GM19240 (cell line): ENCODE measurements around the gene TMEFF1.
"Not testable (repeated sequence)": the region's sequence is repeated elsewhere in the genome, so short reads cannot be mapped to it uniquely, and the experiment has no call there.

Experiments used
- DNase-seq: peaks from one replicate; pipeline ENCODE4 v3.0.0; 2011; ENCODE audit warnings: low spot score; ENCODE audit not compliant: insufficient read length

Gene TMEFF1

GRCh38 chr9:100489836-100490235 is 16.9 kb downstream of the TMEFF1 start:
- no peak for DNase-seq

DNA sequence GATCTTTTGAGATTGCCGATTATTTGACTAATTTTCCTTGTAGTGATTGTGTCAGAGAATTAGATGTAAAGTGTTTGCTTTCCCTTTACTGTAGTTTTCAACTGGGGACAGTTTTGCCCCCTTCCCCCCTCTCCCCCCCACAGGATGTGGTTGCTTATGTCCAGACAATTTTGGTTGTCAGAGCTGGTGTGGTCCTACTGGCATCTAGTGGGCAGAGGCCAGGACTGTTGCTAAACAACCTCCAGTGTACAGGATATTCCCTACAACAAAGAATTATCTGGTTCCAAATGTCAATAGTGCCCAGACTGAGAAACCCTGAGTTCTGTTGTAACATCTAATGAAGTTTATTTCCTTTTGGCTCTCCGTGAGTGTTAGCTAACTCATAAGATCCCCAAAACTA is 20.0 kb downstream of the TMEFF1 start:
- DNase-seq = no peak

DNA sequence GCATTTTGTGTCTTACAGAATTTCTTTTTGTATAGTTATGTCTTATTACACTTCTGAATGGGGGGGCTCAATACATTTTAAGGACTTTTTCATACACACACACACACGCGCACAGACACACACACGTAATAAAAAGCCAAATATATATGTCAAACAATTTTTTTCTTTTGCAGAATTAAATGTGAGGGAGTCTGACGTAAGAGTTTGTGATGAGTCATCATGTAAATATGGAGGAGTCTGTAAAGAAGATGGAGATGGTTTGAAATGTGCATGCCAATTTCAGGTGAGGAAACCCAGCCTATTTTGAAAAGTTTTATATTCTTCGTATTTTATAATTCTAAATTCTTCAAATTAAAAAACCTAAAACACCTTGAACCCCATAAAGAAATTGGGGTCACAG is 25.6 kb downstream of the TMEFF1 start:
- no peak for DNase-seq

GRCh38 chr9:100499460-100499859 is 26.5 kb downstream of the TMEFF1 start:
- DNase-seq = no peak

GRCh38 chr9:100499866-100500265 is 26.9 kb downstream of the TMEFF1 start:
- no peak for DNase-seq

DNA sequence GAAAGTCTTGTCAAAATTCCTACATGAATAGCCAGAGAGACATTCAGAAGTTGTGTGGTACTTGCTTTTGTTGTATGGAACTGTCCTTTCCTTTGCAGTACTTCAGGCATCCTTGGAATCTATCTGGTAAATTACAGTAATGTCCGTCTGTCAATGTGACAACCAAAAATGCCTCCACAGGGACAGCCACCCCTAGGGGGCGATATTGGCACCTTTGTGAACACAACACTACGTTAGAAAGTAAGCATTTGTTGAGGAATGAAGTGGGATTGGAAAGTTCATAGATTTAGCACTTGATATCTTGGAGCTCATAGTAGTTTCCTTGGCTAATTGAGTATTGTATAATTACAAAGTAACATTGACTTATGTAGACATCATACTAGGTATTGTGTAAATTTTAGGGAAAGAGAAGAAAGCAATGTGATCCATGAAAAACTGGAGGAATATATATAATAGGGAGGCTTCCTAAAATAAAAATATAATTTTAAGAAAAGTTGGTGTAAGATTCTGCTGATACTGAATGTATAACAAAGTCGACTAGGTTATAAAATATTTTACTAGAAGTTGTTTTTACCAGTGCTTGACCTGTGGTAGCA is 32.7 kb downstream of the TMEFF1 start:
- DNase-seq = no peak

GRCh38 chr9:100507350-100507749 is 34.4 kb downstream of the TMEFF1 start:
- DNase-seq = not testable (repeated sequence)

DNA sequence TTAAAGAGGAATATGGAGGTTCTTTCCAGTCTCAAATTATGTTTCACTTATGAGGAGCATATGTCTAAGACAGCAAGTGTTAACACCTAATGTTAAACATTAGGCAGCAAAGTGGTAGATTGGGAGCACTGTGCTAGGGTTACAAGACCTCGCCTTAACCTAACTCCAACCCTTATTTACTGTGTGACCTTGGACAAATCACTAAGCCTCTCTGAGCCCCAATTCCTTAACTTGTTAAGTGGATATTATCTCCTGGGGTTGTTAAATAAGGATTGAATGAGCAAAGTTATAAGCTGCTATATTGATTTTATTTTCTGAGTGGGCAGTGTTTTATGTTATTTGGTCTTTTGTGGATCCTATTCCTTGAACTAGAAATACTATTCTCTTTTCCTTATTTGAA is 38.3 kb downstream of the TMEFF1 start:
- DNase-seq = no peak

DNA sequence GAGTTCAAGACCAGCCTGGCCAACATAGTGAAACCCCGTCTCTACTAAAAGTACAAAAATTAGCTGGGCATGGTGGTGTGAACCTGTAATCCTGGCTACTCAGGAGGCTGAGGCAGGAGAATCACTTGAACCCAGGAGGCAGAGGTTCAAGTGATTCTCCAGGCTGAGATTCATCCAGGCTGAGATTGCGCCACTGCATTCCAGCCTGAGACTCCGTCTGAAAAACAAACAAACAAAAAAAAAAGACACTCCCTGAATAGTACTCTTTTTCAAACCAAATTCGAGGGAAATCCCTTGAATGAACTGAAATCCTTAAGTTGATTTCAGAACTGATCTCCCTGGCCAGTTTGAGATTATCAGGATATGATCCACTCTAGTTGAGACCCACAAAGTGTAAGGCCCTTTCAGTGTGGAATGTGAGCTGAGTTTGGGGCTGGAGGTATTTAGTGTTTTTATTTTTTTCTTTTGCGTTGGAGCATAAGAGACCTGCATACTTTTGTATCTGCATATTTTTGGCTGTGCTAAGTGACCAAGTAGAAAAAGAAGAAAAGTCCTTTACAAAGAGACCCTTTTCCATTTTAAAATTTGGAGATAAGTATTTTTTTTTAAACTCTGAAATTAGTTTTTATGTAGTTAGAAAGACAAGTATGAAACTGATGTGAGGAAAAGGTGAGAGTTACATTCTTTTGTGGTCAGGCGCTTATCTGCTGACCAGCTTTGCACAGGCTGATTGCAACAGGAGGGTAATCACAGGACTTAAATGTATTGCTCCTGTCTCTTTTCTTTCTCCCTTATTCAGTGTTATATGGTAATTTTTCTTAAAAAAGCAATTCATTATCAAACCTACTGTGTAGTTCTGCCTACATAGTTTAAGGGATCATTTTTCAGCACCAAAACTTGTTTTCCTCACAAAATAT is 42.9 kb downstream of the TMEFF1 start:
- DNase-seq = no peak

DNA sequence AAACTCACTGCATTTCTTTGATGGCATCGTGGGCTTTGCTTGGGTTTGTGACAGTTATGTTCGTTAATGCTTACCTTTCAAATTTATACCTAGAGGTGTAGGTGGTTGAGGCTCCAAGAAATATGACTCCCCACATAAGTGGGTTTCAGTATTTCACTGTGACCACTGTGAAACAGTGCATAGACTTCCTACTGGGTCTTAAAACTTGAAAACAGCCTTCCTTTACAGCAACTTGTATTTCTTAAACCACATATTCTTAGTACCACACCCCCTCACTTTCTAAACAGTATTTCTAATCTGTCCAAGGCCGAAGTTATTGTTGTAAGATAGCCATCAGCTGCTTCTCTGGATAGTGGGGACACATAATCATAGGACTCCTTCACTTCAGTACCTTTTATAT is 48.3 kb downstream of the TMEFF1 start:
- DNase-seq = no peak

- DNase-seq = no peak
These were observed 52.6 kb downstream of the TMEFF1 start for GRCh38 chr9:100525563-100525962.

- DNase-seq = not testable (repeated sequence)
These were observed 54.3 kb downstream of the TMEFF1 start for GRCh38 chr9:100527180-100527794.

DNA sequence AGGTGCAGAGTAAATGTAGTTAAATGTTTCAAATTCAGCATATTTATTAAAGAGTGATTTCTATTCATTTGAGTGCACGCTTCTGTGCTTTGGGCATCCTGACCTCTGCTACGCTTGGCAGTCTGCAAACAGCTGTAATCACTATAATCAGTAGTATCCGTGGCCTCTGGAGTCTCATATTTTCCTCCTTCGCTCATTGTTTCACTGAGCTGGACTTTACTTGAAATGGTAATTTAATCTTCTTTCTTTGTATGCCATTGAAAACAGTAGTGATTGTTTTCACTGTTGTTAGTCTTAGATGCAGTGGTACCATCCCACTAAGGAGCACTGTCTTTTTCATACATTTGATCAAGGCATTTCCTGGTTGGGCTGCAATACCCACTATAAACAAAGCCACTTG is 61.5 kb downstream of the TMEFF1 start:
- no peak for DNase-seq

DNA sequence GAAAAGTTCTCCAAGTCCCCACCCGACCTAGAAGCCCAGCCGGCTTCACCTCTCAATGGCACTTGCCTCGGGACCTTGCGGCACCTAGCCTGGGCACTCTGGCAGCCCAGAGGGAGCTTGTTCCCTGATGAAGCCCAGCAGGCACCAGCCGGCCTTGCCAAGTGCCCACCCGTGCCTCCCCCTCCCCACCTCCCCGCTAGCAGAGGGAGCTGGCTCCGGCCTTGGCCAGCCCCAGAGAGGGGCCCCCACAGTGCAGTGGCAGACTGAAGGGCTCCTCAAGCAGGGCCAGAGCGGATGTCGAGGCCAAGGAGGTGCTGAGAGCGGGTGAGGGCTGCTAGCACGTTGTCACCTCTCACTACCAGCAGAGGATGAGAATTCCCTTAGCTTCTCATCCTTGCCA is 67.4 kb downstream of the TMEFF1 start:
- DNase-seq = no peak

DNA sequence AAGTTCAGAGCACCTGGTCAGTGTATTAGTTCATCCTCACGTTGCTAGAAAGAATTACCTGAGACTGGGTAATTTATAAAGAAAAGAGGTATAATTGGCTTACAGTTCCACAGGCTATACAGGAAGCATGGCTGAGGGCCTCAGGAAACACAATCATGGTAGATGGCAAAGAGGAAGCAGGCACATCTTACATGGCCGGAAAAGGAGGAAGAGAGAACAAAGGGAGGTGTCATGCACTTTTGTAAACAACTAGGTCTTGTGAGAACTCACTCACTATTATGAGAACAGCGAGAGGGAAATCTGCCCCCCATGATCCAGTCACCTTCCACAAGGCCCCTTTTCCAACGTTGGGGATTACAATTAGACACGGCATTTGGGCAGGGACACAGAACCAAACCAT is 76.1 kb downstream of the TMEFF1 start:
- no peak for DNase-seq

DNA sequence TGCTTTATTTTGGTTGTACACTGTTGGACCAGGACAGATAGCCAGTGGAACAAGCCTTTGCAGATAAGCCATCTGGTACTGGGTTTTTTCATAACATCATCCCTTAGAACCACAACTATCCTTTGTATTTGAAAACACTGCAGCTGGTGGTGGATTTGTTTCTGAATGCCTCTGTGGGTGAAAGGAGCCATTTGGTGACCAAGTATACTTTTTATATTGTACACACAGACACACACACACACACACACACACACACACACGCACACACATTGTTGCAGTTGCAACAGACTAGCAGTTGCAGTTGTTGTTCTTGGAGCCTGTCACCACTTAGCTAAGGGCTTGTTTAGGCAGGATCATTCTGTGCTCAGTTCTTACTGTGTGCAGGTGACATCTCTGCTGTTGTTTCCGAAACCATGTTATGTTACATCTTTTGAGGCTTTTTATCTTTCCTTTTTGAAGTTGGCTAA is 82.0 kb downstream of the TMEFF1 start:
- no peak for DNase-seq

DNA sequence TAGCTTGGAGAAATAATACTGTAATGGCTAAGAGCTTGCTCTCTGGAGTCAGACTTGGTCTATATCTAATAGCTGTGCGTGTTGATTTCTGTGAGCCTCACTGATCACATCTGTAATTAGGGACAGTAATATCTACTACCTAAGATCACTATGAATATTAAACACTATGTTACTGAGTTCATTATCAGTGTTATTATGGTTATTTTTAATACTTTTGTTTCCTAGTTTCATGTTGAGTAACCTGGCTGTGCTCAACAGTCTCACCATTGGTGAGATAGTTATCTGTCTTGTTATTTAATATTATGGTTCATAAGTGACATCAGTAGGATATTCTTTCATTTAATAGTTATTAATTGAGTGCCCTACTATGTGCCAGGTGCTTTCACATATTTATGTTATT is 82.5 kb downstream of the TMEFF1 start:
- no peak for DNase-seq

DNA sequence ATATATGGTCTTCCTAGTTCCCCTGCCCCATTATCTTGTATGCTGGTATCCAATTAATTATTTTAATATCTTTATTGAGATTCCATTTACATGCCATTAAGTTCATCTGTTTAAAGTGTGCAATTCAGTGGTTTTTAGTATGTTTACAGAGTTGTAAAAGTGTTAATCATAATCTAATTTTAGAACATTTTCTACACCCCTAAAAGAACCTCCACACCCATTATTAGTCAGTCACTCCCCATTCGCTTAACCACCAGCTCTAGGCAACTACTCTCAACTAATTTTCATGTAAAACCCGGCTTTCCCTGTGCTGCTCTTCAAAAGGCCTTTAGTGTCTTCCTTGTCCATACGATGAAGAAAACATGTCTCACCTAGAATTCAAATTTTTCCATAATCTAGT is 84.1 kb downstream of the TMEFF1 start:
- no peak for DNase-seq

DNA sequence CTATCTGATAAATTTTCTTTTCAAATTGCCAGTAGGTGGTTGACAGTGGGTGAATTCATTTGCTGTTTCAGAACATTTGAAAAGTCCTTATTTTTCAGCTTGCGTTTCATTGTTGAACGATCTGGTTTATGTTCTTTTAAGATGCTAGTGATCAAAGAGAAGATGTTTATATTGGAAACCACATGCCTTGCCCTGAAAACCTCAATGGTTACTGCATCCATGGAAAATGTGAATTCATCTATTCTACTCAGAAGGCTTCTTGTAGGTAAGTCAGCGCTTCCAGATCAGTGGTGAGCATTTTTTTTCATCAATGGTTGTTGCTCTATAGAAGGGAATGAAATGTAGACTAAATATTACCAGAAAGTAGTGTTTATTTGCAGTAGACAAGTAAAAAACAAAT is 88.3 kb downstream of the TMEFF1 start:
- no peak for DNase-seq

DNA sequence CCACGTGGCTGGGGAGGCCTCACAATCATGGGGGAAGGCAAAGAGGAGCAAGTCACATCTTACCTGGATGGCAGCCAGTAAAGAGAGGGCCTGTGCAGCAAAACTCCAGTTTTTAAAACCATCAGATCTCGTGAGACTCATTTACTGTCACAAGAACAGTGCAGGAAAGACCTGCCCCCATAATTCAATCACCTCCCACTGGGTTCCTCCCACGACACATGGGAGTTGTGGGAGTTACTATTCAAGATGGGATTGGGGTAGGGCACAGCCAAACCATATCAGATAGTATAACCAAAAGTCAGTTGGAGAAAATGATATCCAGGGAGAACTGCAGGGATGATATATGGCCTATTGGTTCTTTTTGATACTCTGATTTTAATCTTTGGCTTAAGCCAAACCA is 94.9 kb downstream of the TMEFF1 start:
- DNase-seq = no peak

GRCh38 chr9:100573655-100574260 is 100.8 kb downstream of the TMEFF1 start:
- no peak for DNase-seq

GRCh38 chr9:100575006-100575405 is 102.1 kb downstream of the TMEFF1 start:
- DNase-seq = no peak
